GM23338 (cell line): ENCODE measurements around the gene HMGN4. TPM values are rescaled to one million over a fixed set of nuclear protein-coding genes. Genes with fewer than 3 reads are reported as not detected.

Experiments
- ATAC-seq: fragments of 200-7000 bp; cut with Tn5 transposase; 3 replicates; pipeline ENCODE4 v1.9.1; 2020
- DNase-seq: peaks from one replicate; pipeline ENCODE4 v3.0.0-alpha.2; 2015; ENCODE audit warnings: low spot score
- H2AFZ ChIP-seq: fragments of 200-600 bp; sonication (generic); 2 replicates; pipeline ENCODE4 v1.8.0; 2016; ENCODE audit warnings: antibody characterized with exemption, mild to moderate bottlenecking, moderate library complexity
- H3F3A ChIP-seq: fragments of 200-600 bp; sonication (generic); replicated peaks from 2 replicates; pipeline ENCODE4 v1.8.0; 2017; ENCODE audit warnings: antibody characterized with exemption, mixed run types, low read depth
- H3K27ac ChIP-seq: fragments of 200-600 bp; sonication (generic); 2 replicates; pipeline ENCODE4 v1.6.1; 2016; ENCODE audit warnings: low read depth
- H3K27me3 ChIP-seq: fragments of 200-600 bp; sonication (generic); 2 replicates; pipeline ENCODE4 v1.8.0; 2016; ENCODE audit warnings: mild to moderate bottlenecking, mixed run types, moderate library complexity; ENCODE audit not compliant: insufficient read depth
- H3K36me3 ChIP-seq: fragments of 200-600 bp; sonication (generic); 2 replicates; pipeline ENCODE4 v1.8.0; 2016; ENCODE audit warnings: mild to moderate bottlenecking; ENCODE audit not compliant: insufficient read depth
- H3K4me1 ChIP-seq: fragments of 200-600 bp; sonication (generic); 2 replicates; pipeline ENCODE4 v1.8.0; 2016; ENCODE audit warnings: mild to moderate bottlenecking, moderate library complexity; ENCODE audit not compliant: insufficient read depth
- H3K4me2 ChIP-seq: fragments of 200-600 bp; sonication (generic); 2 replicates; pipeline ENCODE4 v1.7.1; 2017; ENCODE audit warnings: mixed run types
- H3K4me3 ChIP-seq: fragments of 200-600 bp; sonication (generic); 2 replicates; pipeline ENCODE4 v1.6.1; 2016; ENCODE audit warnings: mixed run types
- H3K79me2 ChIP-seq: fragments of 200-600 bp; sonication (generic); replicated peaks from 2 replicates; pipeline ENCODE4 v1.8.0; 2017; ENCODE audit warnings: mild to moderate bottlenecking; ENCODE audit not compliant: insufficient read depth
- H3K9me2 ChIP-seq: fragments of 200-600 bp; sonication (generic); 2 replicates; pipeline ENCODE4 v1.8.0; 2017; ENCODE audit not compliant: insufficient read depth
- H4K20me1 ChIP-seq: fragments of 200-600 bp; sonication (generic); replicated peaks from 2 replicates; pipeline ENCODE4 v1.8.0; 2017; ENCODE audit warnings: mild to moderate bottlenecking; ENCODE audit not compliant: insufficient read depth
- H3K27ac Mint-ChIP-seq: 2 replicates; pipeline ENCODE4 v1.8.0; 2020; ENCODE audit warnings: inconsistent platforms, mild to moderate bottlenecking, moderate library complexity, mixed read lengths
- H3K27me3 Mint-ChIP-seq: 3 replicates; pipeline ENCODE4 v1.8.0; 2022; ENCODE audit warnings: low read depth, mild to moderate bottlenecking, moderate library complexity, mixed read lengths, inconsistent platforms; ENCODE audit not compliant: insufficient read depth, poor library complexity
- H3K36me3 Mint-ChIP-seq: 3 replicates; pipeline ENCODE4 v1.8.0; 2021; ENCODE audit warnings: low read depth, mild to moderate bottlenecking, inconsistent platforms, moderate library complexity, mixed read lengths
- H3K4me1 Mint-ChIP-seq: 3 replicates; pipeline ENCODE4 v1.8.0; 2020; ENCODE audit warnings: mild to moderate bottlenecking, inconsistent platforms, mixed read lengths
- H3K4me3 Mint-ChIP-seq: 3 replicates; pipeline ENCODE4 v1.8.0; 2021; ENCODE audit warnings: moderate library complexity, mild to moderate bottlenecking, inconsistent platforms, mixed read lengths
- H3K9me3 Mint-ChIP-seq: 3 replicates; pipeline ENCODE4 v1.8.0; 2020; ENCODE audit warnings: moderate library complexity, mild to moderate bottlenecking, inconsistent platforms, mixed read lengths
- CREB1 ChIP-seq: fragments of 250-450 bp; sonication (Bioruptor Pico); IDR thresholded peaks from 2 replicates; pipeline ENCODE4 v1.5.0; 2020; ENCODE audit warnings: low read depth, mild to moderate bottlenecking, moderate library complexity
- ETS1 ChIP-seq: IDR thresholded peaks from 2 replicates; pipeline ENCODE4 v1.6.1; 2016; ENCODE audit warnings: antibody characterized with exemption
- EZH2 ChIP-seq: fragments of 200-600 bp; sonication (generic); IDR thresholded peaks from one replicate; pipeline ENCODE4 v1.8.0; 2017; ENCODE audit warnings: antibody characterized with exemption, mild to moderate bottlenecking, low read depth; ENCODE audit not compliant: unreplicated experiment
- EZH2phosphoT487 ChIP-seq: fragments of 200-600 bp; sonication (generic); IDR thresholded peaks from one replicate; pipeline ENCODE4 v1.8.1; 2018; ENCODE audit warnings: antibody characterized with exemption; ENCODE audit not compliant: unreplicated experiment
- JUNB ChIP-seq: IDR thresholded peaks from one replicate; pipeline ENCODE4 v1.6.1; 2016; ENCODE audit warnings: antibody characterized with exemption; ENCODE audit not compliant: unreplicated experiment
- NANOG ChIP-seq: IDR thresholded peaks from 2 replicates; pipeline ENCODE4 v1.6.1; 2016; ENCODE audit warnings: antibody characterized with exemption, borderline replicate concordance
- POLR2AphosphoS5 ChIP-seq: IDR thresholded peaks from 2 replicates; pipeline ENCODE4 v1.6.1; 2016; ENCODE audit warnings: antibody characterized with exemption, low read depth
- REST ChIP-seq: IDR thresholded peaks from one replicate; pipeline ENCODE4 v1.6.1; 2018; ENCODE audit warnings: antibody characterized with exemption; ENCODE audit not compliant: unreplicated experiment
- STAT1 ChIP-seq: IDR thresholded peaks from one replicate; pipeline ENCODE4 v1.6.1; 2016; ENCODE audit warnings: antibody characterized with exemption; ENCODE audit not compliant: unreplicated experiment
- ZNF114 ChIP-seq: fragments of 250-450 bp; sonication (Bioruptor Pico); IDR thresholded peaks from 2 replicates; pipeline ENCODE4 v1.5.0; 2020; ENCODE audit warnings: mild to moderate bottlenecking, moderate library complexity
- ZNF331 ChIP-seq: fragments of 250-450 bp; sonication (Bioruptor Pico); IDR thresholded peaks from 2 replicates; pipeline ENCODE4 v1.5.0; 2020; ENCODE audit warnings: low read depth, mild to moderate bottlenecking, moderate library complexity
- ZNF462 ChIP-seq: fragments of 250-450 bp; sonication (Bioruptor Pico); IDR thresholded peaks from 2 replicates; pipeline ENCODE4 v1.5.0; 2020; ENCODE audit warnings: mild to moderate bottlenecking, moderate library complexity
- polyA plus RNA-seq: library from polyadenylated mRNA; unstranded; fragments of >200 nt; fragmentation: Nextera tagmentation; extraction: Ambion mirVana; gene quantifications from 2 replicates; pipeline ENCODE4 v1.2.1, GENCODE V29; 2016
- total RNA-seq: library from RNA; depleted of rRNA; stranded (reverse); fragments of >200 nt; shearing (Covaris generic); gene quantifications from 2 replicates; pipeline ENCODE4 v1.2.3, GENCODE V29; 2014
- TF ChIP-seq, protein P1 (sequence below), 2 experiments: fragments of 200-600 bp in 1 of 2; sonication (generic) in 1 of 2; conservative IDR thresholded peaks; 2 replicates each; pipeline versions ENCODE4 v1.5.1 to v1.6.1; 2016 to 2017; ENCODE audit warnings: antibody characterized with exemption in 2 of 2, low read depth in 2 of 2, mild to moderate bottlenecking in 2 of 2, moderate library complexity in 1 of 2

The HMGN4 gene
- total and polyA plus RNA-seq, 2 experiments from 2014 or later, result 35.3 to 91.4 TPM

DNA sequence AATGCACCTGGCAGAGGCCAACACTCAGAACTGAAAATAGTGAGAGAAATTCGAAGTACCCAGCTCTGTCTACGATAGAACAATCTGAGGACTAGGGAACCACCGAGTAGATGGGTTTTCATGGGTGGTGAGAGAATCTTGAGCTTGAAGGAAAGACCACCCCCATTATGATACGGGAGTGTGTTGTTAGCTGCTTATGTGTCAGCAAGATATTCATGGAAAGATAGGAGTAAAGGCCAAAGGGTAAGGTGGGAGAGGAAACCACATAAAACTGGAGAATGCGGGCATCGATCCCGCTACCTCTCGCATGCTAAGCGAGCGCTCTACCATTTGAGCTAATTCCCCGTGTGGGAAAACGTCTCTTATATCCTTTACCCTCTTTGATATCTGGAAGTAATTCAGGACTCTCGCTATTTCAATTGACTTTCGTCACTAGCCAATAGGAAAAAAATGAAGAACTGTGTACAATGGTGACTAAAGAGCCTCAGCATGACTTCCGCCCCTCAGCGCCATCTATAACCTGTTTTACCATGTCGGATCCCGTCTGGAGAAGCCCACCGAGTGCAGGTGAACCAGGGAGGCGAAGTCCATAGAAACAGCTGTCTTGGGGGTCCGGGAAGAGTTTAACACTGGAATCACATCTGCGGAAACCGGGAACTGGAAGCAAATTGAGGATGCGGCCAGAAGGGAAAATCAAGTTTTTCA lies 33.6 kb downstream of the HMGN4 start:
- ATAC-seq (peak; percentile 62), DNase-seq (peak; percentile 89)
- Histone ChIP-seq H3K27me3 (no peaks in the 10 kb centered on the region), H3K36me3 (no peaks in the 10 kb centered on the region), H3K27ac (no peak overlapping the region), H3F3A (no peaks in the 10 kb centered on the region), H3K4me1 (peaks cover 7% of the 10 kb centered on the region; the same call in 1 of the 2 replicates), H3K79me2 (no peaks in the 10 kb centered on the region), H3K4me2 (peak overlapping the region; percentile 71), H3K4me3 (peak overlapping the region; percentile 70), H4K20me1 (no peaks in the 10 kb centered on the region), H3K9me2 (no peaks in the 10 kb centered on the region), H2AFZ (peak overlapping the region; percentile 87)
- TF ChIP-seq JUNB, result no peak
- TF ChIP-seq NANOG, result no peak
- no peak for TF ChIP-seq EZH2
- peak; percentile 75 for TF ChIP-seq CREB1 (CRISPR knock-in tag)
- 0 out of 2 replicates have a peak, but pooled peaks have one; percentile 76 for TF ChIP-seq ZNF114 (CRISPR knock-in tag)
- peak; percentile 49; the same call in 1 of the 2 replicates for TF ChIP-seq ZNF462 (CRISPR knock-in tag)
- TF ChIP-seq STAT1, result no peak
- TF ChIP-seq ZNF331 (CRISPR knock-in tag), result peak; percentile 3; the same call in 1 of the 2 replicates
- no peak for TF ChIP-seq POLR2AphosphoS5
- TF ChIP-seq REST, result no peak
- TF ChIP-seq EZH2phosphoT487, result no peak
- TF ChIP-seq, protein P1, sequence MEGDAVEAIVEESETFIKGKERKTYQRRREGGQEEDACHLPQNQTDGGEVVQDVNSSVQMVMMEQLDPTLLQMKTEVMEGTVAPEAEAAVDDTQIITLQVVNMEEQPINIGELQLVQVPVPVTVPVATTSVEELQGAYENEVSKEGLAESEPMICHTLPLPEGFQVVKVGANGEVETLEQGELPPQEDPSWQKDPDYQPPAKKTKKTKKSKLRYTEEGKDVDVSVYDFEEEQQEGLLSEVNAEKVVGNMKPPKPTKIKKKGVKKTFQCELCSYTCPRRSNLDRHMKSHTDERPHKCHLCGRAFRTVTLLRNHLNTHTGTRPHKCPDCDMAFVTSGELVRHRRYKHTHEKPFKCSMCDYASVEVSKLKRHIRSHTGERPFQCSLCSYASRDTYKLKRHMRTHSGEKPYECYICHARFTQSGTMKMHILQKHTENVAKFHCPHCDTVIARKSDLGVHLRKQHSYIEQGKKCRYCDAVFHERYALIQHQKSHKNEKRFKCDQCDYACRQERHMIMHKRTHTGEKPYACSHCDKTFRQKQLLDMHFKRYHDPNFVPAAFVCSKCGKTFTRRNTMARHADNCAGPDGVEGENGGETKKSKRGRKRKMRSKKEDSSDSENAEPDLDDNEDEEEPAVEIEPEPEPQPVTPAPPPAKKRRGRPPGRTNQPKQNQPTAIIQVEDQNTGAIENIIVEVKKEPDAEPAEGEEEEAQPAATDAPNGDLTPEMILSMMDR (conservative IDR thresholded peaks at IDR 0.05; ENCODE audit: low read depth in 2 of 2), result no peak
- peak; percentile 30; the same call in 1 of the 2 replicates for TF ChIP-seq ETS1
- peak overlapping the region; percentile 96 for H3K4me3 Mint-ChIP-seq
- peaks cover 11% of the 10 kb centered on the region for H3K4me1 Mint-ChIP-seq
- peaks cover 14% of the 10 kb centered on the region; the same call in 2 of the 3 replicates for H3K9me3 Mint-ChIP-seq
- peaks cover 37% of the 10 kb centered on the region for H3K27me3 Mint-ChIP-seq
- H3K36me3 Mint-ChIP-seq, result peaks cover 6% of the 10 kb centered on the region; the same call in 1 of the 3 replicates
- H3K27ac Mint-ChIP-seq, result peak overlapping the region; percentile 95
